Activated CD8-positive, alpha-beta memory T cell treated with anti-CD3 and anti-CD28 coated beads for 4 hours (primary cell): ENCODE measurements around the gene N4BP3.
"Not testable (repeated sequence)": the region's sequence is repeated elsewhere in the genome, so short reads cannot be mapped to it uniquely, and the experiment has no call there.

Experiments used
- DNase-seq, 2 donors: peaks; one replicate each; pipeline ENCODE4 v3.0.0-alpha.2; 2020; ENCODE audit warnings: low read depth in 2 of 2

N4BP3 gene

DNA sequence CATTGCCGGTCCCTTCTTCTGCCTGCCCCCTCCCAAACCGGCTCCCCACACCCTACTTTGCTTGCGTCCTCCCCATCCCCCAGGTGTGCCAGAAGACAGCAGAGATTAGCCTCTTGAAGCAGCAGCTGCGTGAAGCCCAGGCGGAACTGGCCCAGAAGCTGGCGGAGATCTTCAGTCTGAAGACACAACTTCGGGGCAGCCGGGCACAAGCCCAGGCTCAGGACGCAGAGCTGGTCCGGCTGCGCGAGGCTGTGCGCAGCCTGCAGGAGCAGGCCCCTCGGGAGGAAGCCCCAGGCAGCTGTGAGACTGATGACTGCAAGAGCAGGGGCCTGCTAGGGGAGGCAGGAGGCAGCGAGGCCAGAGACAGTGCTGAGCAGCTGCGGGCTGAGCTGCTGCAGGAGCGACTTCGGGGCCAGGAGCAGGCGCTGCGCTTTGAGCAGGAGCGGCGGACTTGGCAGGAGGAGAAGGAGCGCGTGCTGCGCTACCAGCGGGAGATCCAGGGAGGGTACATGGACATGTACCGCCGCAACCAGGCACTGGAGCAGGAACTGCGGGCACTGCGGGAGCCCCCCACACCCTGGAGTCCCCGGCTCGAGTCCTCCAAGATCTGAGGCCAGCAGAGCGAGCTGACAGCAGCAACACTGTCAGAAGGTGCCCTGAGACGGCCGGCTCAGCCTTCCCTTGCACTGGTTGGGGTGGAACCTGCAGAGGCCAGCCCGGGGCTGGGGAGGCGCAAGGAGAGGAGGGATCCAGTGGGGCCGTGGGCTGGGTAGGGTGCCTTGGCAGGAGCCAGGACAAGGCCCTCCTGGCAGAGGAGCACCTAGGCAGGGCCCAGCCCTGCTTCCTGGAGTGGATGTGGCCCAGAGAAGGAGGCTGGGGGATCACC lies 8.3 kb downstream of the N4BP3 start:
- no peak for DNase-seq

DNA sequence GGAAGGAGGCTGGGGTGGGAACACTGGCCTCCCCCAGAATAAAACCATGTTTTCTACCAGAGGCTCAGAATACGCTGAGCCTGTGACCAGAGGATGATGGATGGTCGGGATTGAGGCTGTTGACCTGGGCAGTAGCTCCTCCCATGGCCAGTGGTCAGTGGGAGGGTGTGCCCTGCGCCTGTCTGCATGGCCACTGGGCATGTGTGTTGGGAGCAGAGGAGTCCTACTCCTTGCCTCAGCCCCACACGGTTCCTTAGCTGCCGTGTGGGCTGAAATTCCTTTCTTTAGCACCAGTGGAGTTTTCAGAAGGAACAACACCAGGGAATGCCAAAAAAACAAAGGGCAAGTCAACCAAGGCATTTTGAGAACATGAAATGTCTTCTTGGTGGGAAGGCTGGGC lies 9.0 kb downstream of the N4BP3 start:
- no peak for DNase-seq

DNA sequence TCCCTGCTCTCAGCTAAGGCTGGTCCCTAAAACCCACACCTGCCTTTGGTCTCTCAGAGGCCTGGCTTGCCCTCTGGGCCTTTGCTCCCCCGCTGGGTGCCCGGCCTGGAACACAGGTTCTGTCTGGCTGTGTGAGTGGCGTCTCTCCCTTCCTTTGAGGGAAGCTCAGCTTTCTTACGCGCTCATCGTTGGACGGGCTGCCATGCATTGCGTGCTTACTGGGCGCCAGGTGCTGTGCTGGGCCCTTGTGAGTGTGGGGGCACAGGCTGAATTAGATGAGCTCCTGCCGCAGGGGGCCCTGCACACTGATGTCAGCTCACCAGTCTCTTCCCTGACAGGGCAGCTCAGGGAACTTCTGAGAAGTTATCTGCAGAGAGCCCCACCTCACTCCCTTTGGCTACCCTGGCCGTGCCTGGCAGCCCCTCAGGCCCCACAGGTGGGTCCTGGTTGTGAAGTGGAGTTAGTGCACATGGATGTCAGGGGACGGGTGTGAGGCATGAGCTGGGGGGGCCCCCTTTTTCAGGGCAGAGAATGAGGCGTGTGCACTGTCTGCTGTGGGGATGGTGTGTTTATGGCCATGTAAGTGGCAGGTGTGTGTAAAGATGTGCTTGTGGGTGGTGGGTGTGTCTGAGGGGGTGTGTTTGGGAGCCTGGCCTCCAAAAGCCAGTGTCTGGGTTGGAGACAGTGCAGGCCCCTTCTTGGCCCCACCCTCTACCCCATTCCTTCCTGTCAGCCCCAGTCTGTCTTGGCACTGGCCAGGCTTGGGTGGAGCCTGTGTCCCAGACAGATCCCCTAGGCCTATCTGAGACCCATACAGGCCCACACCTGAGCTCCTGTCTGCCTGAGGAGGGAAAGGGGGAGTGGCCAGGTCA lies 10.0 kb downstream of the N4BP3 start:
- no peak for DNase-seq

DNA sequence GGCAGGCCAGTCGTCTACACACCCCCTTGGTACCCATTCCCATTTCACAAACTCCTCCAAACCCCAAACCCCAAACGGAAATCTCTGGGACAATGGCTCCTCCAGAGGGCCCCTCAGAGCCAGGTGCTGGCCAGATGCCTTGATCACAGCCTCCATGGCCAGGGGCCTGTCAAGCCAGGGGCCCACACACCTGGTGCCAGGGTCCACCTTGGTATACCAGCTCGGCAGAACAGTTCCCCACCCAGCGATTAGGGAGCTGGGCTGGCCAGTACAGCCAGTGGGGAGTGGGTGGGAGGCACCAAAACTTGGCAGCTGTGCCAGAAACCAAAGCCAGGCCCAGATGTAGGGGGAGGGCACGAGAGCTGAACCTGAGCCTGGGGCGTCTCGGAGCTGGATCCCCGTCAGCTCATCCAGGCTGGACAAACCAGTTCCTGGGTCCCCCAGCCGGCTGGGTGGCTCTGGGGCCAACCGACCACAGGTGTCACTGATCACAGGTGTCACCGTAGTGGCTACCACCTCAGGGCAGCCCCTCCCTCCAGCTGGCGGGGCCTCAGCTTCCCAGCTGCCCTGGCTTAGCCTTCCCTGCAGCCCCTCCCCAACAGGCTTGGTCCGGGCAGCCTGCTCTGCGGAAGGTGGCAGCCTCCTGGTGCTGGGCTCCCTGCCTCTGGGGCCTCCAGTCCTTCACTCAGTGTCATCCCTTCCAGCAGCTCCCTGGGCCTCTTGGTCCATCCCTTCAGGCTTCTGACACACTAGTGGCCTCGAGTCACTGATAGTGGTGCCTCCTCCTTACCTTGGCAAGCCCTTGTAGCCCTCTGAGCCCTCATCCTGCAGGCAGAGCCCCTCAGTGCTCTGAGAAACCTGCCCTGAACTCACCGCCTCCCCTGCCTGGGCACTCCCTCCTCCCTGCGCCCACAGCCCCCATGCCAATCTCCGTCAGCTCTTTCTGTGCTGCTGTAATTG lies 10.9 kb downstream of the N4BP3 start:
- DNase-seq = no peak

DNA sequence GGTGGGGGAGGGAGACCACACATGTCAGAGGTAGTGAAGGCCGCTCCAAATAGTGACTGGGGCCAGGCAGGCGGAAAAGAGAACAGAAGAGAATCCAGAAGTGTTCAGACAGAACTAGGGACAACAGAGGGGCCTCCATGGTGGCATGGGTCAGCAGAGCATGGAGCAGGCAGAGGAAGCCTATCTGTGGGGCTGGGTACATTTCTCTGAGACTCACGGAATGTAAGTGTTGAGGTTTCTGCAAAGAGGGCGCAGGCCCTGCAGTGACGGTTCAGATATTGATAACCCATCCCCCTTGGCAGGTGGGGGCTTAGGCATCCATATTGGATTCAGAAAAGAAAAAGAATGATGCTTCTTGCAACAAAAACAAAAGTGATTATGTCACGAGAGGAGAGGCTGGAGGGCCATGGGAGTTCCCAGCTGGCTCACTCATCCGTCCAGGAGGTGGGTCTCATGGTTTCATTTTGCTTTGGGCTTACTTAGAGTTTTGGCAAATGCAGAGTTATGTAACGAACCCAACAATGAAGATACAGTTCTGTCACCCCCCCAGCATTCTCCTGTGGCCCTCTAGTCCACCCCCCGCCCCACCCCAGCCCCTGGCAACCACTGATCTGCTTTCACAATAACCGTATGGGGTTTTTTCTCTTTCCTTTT lies 12.0 kb downstream of the N4BP3 start:
- DNase-seq = no peak

DNA sequence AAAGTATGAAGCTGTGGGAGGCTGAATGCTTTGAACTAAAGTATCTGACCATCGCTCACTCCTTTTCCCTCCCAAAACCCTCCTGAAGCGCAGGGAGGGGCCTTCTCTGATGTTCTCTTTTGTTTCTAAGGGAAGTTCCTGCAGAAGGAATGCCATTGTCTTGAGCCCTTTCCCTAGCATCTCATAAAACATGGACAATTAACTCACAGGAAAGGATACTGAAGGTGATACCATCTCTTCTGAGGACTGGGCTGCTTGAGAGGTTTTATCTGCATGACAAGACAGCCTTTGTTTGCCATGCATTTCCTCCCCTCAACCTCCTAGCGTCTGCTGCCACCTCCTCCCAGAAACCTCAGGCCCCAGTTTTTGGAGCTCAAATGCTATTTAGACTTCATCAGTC lies 13.2 kb downstream of the N4BP3 start:
- no peak for DNase-seq

DNA sequence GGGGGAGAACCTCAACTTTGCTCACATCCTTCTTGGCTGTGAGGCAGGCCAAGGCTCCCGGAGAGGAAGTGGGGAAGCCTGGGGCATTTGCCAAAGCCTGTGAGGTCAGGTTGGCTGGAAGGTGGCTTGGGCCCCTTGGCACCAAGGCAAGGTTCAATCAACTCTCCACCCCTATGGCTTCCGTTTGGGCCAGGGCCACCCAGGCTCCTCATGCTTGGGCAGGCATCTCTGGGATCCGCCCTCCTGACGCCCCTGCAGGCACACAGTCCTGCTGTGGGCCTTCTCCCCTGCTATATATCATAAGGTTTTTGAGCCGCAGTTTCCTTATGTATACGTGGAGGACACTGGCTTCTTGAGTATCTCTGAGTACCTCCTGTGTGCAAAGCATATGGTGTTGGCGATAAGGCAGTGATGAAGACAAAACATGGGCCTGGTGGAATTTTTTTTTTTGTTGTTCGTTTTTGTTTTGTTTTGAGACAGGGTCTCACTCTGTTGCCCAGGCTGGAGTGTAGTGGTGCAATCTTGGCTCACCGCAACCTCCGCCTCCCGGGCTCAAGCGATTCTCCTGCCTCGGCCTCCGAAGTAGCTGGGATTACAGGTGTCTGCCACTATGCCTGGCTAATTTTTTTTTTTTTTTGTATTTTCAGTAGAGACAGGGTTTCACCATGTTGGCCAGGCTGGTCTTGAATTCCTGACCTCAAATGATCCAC lies 14.1 kb downstream of the N4BP3 start:
- DNase-seq = not testable (repeated sequence)

DNA sequence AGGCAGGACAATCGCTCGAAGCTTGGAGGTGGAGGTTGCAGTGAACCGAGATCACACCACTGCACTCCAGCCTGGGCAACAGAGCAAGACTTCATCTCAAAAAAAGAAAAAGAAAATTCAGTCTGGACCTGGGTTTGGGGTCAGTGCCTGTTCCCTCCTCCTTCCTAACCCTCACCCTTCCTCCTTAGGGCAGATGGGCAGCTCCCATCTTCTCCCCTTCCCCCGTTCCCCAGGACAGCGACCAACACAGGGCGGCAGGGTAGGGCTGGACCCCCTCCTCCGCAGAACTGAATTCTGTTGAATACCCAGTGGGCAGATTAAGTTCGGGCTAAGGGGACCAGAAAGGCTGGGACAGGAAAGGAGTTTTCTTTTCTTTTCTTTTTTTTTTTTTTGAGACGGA lies 16.0 kb downstream of the N4BP3 start:
- DNase-seq = no peak

DNA sequence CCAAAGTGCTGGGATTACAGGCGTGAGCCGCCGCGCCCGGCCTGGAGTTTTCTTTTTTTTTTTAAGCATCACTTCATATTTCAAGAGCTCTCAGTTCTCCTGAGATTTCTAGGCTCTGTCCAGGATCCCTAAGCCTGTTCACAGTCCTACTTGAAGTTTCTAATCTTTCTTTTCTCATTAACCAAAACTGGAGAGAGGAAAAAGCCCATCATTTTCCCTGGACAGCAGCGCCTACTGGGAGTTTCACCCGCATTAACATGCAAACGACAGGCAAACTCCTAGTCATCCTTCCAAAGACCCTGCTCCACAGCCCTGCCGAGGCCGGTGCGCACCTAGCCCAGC lies 16.9 kb downstream of the N4BP3 start:
- DNase-seq = not testable (repeated sequence)

DNA sequence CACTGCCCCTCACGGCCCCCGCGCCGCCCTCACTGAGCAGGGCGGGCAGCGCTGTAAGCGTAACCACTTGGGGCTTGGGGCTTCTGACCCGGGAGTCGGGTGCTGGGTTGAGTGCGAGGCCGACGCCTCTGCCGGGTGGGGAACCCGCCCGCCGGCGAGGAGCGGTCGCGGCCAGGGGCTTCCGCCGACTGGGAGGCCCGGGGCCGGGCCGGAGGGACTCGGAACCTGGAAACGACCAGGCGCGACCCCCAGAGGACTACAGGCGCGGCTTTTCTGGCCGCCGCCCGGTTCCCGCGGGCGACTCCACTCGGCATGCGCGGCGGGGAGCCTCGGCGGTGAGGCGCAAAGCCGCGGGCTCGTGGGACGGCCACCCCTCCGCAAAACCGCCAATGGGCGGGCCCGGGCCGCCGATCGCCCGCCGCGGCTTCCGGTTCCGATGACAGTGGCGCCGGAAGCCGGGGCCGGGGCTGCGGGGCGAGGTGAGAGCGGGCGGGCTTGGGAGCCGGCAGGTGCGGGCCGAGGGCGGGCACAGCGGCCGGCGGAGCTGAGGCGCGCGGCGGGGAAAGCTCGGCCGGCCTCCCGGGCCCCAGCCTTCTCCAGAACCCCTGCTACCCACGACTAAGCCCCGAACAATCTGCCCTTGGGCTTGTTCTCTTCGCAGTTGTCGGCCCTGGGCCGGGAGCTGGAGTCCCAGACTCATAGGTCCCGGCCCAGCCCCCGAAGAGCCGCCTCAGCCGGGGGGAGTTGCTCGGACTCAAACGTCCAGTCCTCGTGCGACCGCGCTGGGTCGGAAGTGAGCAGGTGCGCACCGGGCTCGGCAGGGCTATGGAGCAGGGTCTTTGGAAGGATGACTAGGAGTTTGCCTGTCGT lies 17.5 kb downstream of the N4BP3 start, which contains the start of gene RMND5B:
Gene RMND5B, plus strand, starts transcription at position 439 of the 870 bp plus-strand sequence. CDS start 7,106 bp downstream, outside the sequence.
- peak; percentile 56 to 60 for DNase-seq

DNA sequence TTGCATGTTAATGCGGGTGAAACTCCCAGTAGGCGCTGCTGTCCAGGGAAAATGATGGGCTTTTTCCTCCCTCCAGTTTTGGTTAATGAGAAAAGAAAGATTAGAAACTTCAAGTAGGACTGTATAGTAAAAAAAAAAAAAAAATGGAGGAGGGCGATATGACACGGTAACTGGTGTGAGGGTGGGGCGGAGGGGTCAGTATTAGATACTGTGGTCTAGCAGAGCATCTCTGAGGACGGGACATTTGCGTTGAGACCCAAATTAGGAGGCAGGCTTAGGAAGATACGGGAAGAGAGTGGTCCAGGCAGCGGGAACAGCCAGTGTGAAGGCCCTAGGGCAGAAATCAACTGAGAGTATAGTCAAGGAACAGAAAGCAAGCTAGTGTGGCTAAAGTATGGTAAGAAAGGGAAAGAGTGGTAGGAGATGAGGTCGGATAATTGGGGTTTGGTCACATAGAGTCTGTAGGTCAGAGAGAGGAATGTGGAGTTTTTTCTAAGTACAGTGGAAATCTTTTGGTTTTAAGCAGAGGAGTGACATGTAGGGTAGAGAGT lies 18.2 kb downstream of the N4BP3 start:
- no peak for DNase-seq

DNA sequence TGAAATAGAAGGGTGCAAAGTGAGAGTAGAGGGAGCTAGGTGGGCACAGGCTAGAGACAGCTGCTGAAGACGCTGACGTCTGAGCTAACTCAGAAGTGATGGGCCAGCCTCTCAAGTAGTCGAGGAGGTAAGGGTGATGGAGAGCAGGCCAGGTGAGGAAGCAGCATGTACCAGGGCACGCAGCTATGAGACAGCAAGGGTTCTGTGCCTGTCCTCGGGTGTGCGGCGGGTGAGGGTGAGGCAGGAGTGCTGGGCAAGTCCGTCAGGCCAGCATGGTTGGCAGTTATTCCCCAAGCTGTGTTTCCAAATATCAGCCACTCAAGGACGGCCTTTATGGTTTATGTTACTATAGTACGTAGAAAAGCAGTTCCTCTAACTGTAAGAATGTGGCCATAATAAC lies 23.7 kb downstream of the N4BP3 start:
- no peak for DNase-seq

DNA sequence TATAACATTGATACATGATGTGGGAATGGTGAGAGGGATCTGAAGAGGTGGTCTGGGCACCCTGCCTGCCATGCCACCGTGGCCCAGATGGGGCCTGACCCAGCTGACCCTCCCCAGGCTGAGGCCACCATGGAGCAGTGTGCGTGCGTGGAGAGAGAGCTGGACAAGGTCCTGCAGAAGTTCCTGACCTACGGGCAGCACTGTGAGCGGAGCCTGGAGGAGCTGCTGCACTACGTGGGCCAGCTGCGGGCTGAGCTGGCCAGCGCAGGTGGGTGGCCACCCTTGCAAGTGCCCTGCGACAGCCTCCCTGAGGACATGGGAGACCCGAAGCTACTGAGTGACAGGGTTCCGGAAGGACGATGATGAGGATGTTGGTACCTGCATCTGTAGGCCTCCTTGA lies 24.7 kb downstream of the N4BP3 start:
- DNase-seq = no peak

DNA sequence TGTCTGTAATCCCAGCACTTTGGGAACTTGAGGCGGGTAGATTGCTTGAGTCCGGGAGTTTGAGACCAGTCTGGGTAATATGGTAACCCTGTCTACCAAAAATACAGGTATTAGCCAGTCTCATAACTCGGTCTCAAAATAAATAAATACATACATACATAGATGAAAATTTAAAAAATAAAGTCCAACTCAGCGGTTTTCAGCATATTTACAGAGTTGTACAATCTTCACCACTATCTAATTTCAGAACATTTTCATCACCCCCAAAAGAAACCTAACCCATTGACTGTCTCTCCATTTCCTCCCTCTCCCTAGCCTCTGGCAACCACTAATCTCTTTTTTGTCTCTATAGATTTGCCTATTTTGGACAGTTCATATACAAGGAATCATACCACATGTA lies 28.2 kb downstream of the N4BP3 start:
- DNase-seq = no peak

DNA sequence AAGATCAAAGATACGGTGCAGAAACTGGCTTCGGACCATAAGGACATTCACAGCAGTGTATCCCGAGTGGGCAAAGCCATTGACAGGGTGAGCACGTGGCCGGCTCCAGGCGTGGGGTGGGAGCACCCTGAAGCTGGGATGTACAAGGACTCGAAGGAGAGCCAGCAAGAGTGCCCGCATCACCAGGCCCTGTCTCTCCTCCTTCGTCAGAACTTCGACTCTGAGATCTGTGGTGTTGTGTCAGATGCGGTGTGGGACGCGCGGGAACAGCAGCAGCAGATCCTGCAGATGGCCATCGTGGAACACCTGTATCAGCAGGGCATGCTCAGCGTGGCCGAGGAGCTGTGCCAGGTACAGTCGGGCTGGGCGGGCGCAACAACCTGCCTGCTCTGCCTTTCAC lies 29.3 kb downstream of the N4BP3 start:
- DNase-seq = no peak

DNA sequence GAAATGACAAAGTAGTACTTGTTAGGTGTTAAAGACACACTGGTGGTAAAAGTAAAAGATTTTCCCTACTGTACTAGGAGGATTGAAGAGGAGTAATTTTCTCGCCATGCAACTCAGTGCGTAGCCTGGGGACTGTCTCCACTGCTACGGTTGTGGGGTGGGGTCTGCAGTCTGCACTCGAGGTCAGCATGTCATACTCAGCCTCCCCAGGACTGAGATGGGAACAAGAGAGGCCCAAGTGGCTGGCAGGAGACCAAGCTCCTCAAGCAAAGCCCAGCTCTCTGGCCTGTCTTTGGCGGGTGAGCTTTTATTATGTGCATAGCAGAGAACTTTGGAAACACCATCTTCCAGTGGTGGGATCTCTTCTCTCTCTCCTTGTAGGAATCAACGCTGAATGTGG lies 29.9 kb downstream of the N4BP3 start:
- DNase-seq = no peak

DNA sequence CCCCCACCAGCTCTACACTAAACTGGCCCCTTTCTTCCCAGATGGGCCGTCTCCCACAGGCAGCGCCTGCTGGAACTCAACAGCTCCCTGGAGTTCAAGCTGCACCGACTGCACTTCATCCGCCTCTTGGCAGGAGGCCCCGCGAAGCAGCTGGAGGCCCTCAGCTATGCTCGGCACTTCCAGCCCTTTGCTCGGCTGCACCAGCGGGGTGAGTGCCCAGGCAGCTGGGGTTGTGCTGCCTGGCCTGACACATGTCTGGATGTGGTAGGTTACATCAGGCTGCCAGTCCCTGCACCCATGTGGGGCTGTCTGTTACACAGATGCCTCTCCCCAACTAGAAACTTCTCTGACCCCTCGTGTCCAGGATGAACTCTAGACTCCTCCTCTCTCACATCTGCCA lies 30.6 kb downstream of the N4BP3 start:
- DNase-seq = no peak

DNA sequence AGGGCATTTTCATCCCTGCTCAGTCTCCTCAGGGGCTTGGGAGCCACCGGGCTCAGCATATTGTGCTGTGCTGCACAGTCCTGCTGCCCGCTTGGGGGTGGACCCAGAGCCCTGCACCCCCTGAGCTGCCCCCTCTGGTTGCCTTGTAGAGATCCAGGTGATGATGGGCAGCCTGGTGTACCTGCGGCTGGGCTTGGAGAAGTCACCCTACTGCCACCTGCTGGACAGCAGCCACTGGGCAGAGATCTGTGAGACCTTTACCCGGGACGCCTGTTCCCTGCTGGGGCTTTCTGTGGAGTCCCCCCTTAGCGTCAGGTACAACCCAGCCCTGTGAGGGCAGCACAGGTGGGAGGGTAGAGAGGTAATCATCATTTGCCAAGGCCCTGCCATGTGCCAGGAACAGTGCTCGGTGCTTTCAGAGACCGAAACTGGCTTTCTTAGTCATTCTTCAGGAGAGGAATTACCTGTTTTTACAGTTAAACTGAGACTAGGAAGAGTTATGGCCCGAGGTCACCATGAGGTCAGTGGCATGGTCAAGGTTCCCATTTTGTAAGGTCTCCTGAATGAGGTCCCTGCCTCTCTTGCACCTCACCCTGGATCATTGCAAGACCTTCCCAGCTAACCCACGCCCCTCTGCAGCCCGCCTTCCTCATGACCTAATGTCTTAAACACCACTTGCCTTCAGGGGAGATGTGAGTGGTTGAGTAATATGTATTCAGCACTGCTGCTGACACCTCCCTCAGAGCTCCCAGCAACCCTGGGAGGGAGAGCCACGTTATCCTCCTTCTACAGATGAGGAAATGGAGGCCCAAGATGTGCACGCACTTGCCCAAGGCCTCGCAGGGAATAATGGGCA lies 32.9 kb downstream of the N4BP3 start:
- DNase-seq = peak; percentile 46 to 54
